ENCODE data around the gene RIOK3.
A peak's percentile ranks its signal among the peaks of the same experiment; 100 is the strongest.
"Not testable (repeated sequence)": the region's sequence is repeated elsewhere in the genome, so short reads cannot be mapped to it uniquely, and the experiment has no call there.

RIOK3 gene

DNA sequence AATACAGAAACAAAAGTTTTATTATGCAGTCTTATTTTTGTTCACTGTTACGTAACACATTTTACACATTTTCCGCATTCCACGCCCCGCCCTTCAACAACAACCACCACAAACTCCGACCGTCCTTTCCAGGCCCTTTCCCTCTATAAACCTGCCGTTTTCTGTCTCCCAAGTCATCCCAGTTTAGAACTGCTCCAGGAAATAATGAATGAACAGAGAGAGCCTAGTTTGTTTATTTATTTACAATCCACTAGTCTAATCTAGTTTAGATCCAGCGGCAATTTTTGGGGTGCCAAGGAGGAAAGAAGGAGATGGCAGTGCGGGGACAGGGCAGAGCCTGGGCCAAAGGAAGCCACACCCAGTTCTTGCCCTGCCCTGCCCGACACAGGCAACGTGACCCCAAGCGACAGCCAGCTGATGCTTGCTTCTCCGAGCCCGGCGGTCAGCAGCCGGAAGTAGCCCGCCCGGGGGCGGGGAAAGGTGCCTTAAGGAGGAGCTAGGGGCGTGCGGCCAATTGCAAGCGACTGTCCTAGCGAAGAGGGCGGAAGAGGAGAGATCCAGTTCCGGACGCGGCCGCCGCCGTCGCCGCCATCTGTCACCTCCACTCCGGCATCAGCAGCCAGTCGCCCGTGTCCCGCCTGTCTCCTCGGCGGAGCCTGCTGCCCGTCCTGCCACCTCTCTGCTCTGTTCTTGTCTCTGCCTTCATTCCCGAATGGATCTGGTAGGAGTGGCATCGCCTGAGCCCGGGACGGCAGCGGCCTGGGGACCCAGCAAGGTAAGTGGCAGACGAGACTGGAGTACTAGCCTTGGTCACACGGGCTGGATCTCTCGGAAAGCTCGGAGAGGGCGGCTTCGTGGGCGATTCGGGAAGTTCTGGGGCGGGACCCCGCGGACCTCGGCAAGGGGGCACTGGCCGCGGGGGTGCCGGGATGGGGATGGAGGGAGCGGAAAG, at the start of gene RIOK3:
Gene RIOK3 (plus strand): TSS at position 560 of the 952 bp plus-strand sequence. CDS start 153 bp downstream, at position 713.
- DNase-seq, result peak; percentile 99

GRCh38 chr18:23403310-23403709, 49.8 kb upstream of the RIOK3 start:
- DNase-seq, result no peak

GRCh38 chr18:23405636-23406035, 47.5 kb upstream of the RIOK3 start:
- no peak for DNase-seq

- DNase-seq, result no peak
Measured at GRCh38 chr18:23406271-23406787, 46.8 kb upstream of the RIOK3 start.

DNA sequence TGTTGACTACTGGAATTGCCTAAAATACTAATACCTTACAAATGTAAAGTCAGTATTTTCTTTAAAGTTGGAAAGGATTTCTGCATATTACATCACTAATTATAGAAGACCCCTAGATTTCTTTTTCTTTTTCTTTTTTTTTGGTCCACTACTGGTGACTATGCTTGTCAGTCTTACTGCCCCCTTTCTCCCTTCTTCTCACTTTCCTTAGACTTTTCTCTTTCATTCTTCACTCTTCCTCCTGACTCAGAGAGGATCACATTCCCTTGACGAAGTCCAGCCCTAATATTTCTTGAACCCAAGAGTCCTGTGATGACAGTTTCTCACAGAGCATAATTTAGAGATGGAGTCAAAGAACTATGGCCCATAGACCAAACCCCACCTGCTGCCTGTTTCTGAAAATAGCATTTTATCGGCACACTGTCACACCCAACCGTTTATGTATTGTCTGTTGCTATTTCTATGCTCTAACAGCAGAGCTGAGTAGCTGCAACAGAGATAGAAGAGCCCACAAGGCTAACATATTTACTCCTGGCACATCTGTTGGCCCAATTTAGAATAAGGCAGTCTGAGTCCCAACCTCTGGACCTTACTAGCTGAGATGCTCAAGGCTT, 40.6 kb upstream of the RIOK3 start:
- DNase-seq, result no peak

DNA sequence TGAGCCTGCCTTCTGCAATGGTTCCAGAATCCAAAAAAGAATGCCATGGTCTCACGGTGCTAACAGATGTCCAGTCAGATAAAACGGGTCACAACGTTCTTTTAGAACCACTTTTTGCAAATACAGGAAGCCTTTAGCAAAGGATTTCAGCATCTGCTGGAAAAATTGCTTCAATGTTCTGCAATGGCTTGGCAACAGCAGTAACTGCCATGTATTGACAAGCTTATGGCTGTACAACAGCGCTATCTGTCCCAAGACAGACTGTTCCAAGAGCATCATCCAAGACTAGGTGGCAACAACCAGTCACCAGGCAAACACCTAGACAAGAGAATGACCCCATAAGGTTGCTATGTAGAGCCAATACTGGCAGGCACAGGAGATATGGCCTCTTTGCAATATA, 37.6 kb upstream of the RIOK3 start:
- DNase-seq, result no peak

GRCh38 chr18:23416298-23416697, 36.8 kb upstream of the RIOK3 start:
- no peak for DNase-seq

- no peak for DNase-seq
Measured at GRCh38 chr18:23421277-23421676, 31.8 kb upstream of the RIOK3 start.

GRCh38 chr18:23422751-23423418, 30.2 kb upstream of the RIOK3 start:
- DNase-seq, result no peak

- no peak for DNase-seq
Measured at GRCh38 chr18:23424616-23425015, 28.5 kb upstream of the RIOK3 start.

- no peak for DNase-seq
Measured at GRCh38 chr18:23428821-23429220, 24.3 kb upstream of the RIOK3 start.

GRCh38 chr18:23429538-23429937, 23.5 kb upstream of the RIOK3 start:
- not testable (repeated sequence) for DNase-seq

- DNase-seq, result no peak
Measured at GRCh38 chr18:23433360-23433759, 19.7 kb upstream of the RIOK3 start.

GRCh38 chr18:23437357-23438045, 15.6 kb upstream of the RIOK3 start:
- peak; percentile 88 for DNase-seq

DNA sequence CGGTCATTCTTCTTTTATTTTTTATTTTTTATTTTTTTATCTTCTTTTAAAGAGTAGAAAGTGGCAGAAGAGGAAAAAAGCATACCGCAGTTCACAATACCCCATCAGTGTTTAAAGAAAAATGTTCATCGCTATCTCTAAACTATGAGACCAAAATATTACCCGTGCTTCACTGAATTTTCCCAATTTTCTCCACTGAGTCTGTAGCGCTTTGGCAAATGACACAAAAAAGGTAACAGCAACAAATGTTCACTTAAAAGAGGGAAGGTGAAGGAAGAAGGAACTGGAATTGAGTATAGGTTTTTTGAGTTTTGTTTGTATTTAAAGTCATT, 15.1 kb upstream of the RIOK3 start:
- DNase-seq, result no peak

- no peak for DNase-seq
Measured at GRCh38 chr18:23438608-23439366, 14.3 kb upstream of the RIOK3 start.

DNA sequence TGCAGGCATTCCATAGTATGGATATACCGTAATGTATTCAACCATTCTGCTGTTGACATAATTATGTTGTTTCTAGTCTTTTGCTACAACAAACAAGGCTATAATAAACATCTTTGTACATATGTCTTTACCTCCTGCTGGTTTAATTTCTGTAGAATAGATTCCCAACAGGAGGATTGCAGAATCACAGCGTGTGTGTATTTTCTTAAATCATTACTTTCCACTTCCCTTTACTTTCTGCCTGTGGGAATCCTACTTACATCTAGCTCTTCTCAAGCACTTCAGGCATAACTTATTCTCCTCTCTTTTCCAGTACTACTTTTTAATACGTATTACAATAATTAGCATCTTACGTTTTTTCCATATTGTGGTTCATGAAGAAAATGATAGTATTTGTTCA, 13.0 kb upstream of the RIOK3 start:
- DNase-seq, result no peak

DNA sequence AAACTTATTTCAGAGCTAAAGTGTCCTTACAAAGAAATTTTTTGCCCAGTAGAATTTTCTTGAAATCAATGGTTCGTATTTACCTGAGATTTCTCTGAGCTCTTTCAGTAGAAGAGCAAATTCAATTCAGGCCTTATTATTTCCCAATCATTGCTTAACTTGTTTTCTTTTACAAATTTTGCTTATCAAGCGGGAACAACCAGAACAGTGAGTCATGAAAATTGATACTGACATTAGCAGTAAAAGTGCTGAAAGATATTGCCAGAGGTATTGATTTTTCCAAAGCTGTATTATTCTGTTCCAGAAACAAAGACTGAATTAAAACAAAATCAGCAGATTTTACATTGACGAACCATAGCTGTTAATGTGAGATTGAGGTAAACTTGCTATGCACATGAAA, 10.1 kb upstream of the RIOK3 start:
- DNase-seq, result no peak

- no peak for DNase-seq
Measured at GRCh38 chr18:23448291-23448690, 4.8 kb upstream of the RIOK3 start.

DNA sequence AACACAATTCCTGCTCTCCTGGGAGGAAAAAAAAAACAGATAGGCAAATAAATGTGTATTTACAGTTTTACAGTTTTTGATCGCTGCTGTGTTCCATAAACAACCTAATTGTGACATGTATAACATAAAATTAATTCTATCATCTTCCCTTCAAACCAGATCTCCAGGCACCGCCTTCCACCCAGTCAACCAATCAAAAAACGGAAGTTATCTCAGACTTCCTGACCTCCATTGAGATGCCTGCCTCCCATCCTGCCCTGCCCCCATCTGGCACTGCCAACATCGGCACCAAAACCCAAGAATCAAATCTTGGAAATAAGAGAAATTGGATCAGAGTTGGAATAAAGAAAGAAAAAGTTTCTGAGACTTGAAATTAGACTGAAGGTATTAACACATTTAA, 3.1 kb upstream of the RIOK3 start:
- no peak for DNase-seq

DNA sequence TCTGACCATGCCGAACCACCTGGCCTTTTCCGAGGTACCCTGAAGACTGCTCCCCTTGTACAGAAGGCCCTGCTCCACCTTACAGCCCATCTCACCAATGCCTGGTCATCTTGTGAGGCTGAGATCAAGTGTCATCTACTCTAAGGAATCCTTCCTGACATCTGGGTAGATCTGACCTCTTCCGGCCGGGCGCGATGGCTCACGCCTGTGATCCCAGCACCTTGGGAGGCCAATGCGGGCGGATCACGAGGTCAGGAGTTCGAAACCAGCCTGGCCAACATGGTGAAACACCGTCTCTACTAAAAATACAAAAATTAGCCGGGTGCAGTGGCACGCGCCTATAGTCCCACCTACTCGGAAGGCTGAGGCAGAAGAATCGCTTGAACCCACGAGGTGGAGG, 2.1 kb upstream of the RIOK3 start:
- DNase-seq, result no peak

GRCh38 chr18:23451491-23451890, 1.6 kb upstream of the RIOK3 start:
- no peak for DNase-seq

Data from RPMI8226 (cell line).